ENCODE data around the gene ACVR1C. TPM values are rescaled to one million over a fixed set of nuclear protein-coding genes. Genes with fewer than 3 reads are reported as not detected.

ACVR1C gene
- total RNA-seq, 1 experiment from 2014 or later: 1.2 TPM

GRCh38 chr2:157479081-157480027 is 149.3 kb downstream of the ACVR1C start (continued):
- TF ChIP-seq REST (IDR thresholded peaks at IDR 0.05; ENCODE audit: low read depth) (no peak), SRF (IDR thresholded peaks at IDR 0.05; ENCODE audit: low read depth) (no peak)

DNA sequence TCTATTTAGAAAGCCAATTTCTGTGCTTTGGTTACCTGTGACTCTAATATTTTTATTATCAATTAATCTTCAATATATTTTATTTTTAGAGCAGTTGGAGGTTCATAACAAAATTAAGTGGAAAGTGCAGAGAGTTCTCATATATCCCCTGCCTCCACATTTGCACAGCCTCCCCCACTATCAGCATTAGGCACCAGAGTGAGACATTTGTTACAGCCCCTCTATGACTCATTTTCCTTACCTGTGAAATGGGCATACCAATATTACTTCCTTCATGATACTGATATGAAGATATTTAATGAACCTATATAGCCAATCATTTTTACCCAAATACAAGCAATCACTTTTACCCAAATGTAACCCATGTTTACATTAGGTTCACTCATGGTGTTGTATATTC is 150.7 kb downstream of the ACVR1C start:
- H3K9me2 ChIP-seq (ENCODE audit: insufficient read depth): no peaks in the 10 kb centered on the region
- no peaks in the 10 kb centered on the region for H3K4me1 ChIP-seq (ENCODE audit: control insufficient read depth in 1 of 2, insufficient read depth in 2 of 2, low read length in 2 of 2)
- CTCF ChIA-PET: no interaction called here
- no peaks in the 10 kb centered on the region for H3K36me3 ChIP-seq (ENCODE audit: control insufficient read depth in 1 of 2, insufficient read depth in 2 of 2, low read length in 2 of 2)
- POLR2A ChIA-PET: no interaction called here
- ATAC-seq (no peak), DNase-seq (ENCODE audit: low read depth, low spot score) (no peak)
- no peaks in the 10 kb centered on the region for H3K9me3 ChIP-seq (ENCODE audit: control insufficient read depth in 1 of 2, insufficient read depth in 1 of 2, low read depth in 1 of 2, low read length in 2 of 2)
- H3K27me3 ChIP-seq (ENCODE audit: insufficient read depth, low read length): no peaks in the 10 kb centered on the region
- RAD21 ChIA-PET (ENCODE audit: low non-redundant PET in 1 of 2, low total read pairs in 2 of 2, uncharacterized antibody in 2 of 2, unreplicated experiment in 2 of 2): no interaction called here
- no peak overlapping the region for H3K4me3 ChIP-seq (replicated peaks in 1 of 2; ENCODE audit: low read depth in 1 of 2, low read length in 2 of 2)
- BruUV-seq (replicated peaks): no TSS peak
- H3K79me2 ChIP-seq (ENCODE audit: insufficient read depth, low read length): no peaks in the 10 kb centered on the region
- no peak for TF ChIP-seq YY1 (IDR thresholded peaks at IDR 0.05; ENCODE audit: extremely low read depth, insufficient replicate concordance, low read depth, low read length)
- no peak for TF ChIP-seq REST (IDR thresholded peaks at IDR 0.05; ENCODE audit: low read depth)
- TF ChIP-seq EZH2 (IDR thresholded peaks at IDR 0.05): no peak
- TF ChIP-seq, protein P1, sequence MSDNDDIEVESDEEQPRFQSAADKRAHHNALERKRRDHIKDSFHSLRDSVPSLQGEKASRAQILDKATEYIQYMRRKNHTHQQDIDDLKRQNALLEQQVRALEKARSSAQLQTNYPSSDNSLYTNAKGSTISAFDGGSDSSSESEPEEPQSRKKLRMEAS (IDR thresholded peaks at IDR 0.05): no peak
- no peak for TF ChIP-seq ELF1 (IDR thresholded peaks at IDR 0.05; ENCODE audit: borderline replicate concordance, low read depth)
- TF ChIP-seq EZH2phosphoT487 (IDR thresholded peaks at IDR 0.05; ENCODE audit: borderline replicate concordance): no peak
- TF ChIP-seq FOSL1 (IDR thresholded peaks at IDR 0.05; ENCODE audit: low read depth): no peak
- TF ChIP-seq CTCF (IDR thresholded peaks at IDR 0.05 in 2 of 3, conservative IDR thresholded peaks at IDR 0.05 in 1 of 3; ENCODE audit: borderline replicate concordance in 1 of 3, insufficient read depth in 1 of 3, low read depth in 2 of 3, low read length in 2 of 3): no peak
- TF ChIP-seq JUND (IDR thresholded peaks at IDR 0.05): no peak
- H3K27ac ChIP-seq (ENCODE audit: low read depth, low read length): no peak overlapping the region
- H3K9ac ChIP-seq (ENCODE audit: low read length): no peak overlapping the region
- no peaks in the 10 kb centered on the region for H4K20me1 ChIP-seq (ENCODE audit: insufficient read depth)
- intact Hi-C loops (cut with micrococcal nuclease): no loop called here
- H3K4me2 ChIP-seq (ENCODE audit: low read length): no peak overlapping the region
- H2AFZ ChIP-seq (ENCODE audit: low read depth, low read length, poor library complexity, severe bottlenecking): no peak overlapping the region
